ENCODE results near the gene SOX6.
"Not testable (repeated sequence)": the region's sequence is repeated elsewhere in the genome, so short reads cannot be mapped to it uniquely, and the experiment has no call there.

The SOX6 gene

GRCh38 chr11:15929371-15929901 is 426.9 kb downstream of the SOX6 start:
- DNase-seq (ENCODE audit: extremely low spot score, insufficient read length, low read depth) (no peak), FAIRE-seq (no peak)

GRCh38 chr11:15927864-15928217 is 428.5 kb downstream of the SOX6 start:
- no peak for DNase-seq (ENCODE audit: extremely low spot score, insufficient read length, low read depth)
- FAIRE-seq = no peak

- FAIRE-seq (no peak), DNase-seq (ENCODE audit: extremely low spot score, insufficient read length, low read depth) (no peak)
Measured at GRCh38 chr11:15927196-15927863, 429.0 kb downstream of the SOX6 start.

- FAIRE-seq (no peak), DNase-seq (ENCODE audit: extremely low spot score, insufficient read length, low read depth) (no peak)
Measured at GRCh38 chr11:15926071-15926470, 430.3 kb downstream of the SOX6 start.

- DNase-seq (ENCODE audit: extremely low spot score, insufficient read length, low read depth) (no peak), FAIRE-seq (no peak)
Measured at GRCh38 chr11:15923183-15923582, 433.2 kb downstream of the SOX6 start.

- not testable (repeated sequence) for DNase-seq (ENCODE audit: extremely low spot score, insufficient read length, low read depth); FAIRE-seq
Measured at GRCh38 chr11:15922745-15923144, 433.6 kb downstream of the SOX6 start.

- DNase-seq (ENCODE audit: extremely low spot score, insufficient read length, low read depth) (no peak), FAIRE-seq (no peak)
Measured at GRCh38 chr11:15920856-15921629, 435.3 kb downstream of the SOX6 start.

- no peak for DNase-seq (ENCODE audit: extremely low spot score, insufficient read length, low read depth)
- FAIRE-seq = no peak
Measured at GRCh38 chr11:15918674-15919073, 437.7 kb downstream of the SOX6 start.

- FAIRE-seq (no peak), DNase-seq (ENCODE audit: extremely low spot score, insufficient read length, low read depth) (no peak)
Measured at GRCh38 chr11:15918212-15918611, 438.1 kb downstream of the SOX6 start.

Data from GM18507 (cell line).